ENCODE data around the gene FAM168B.

DNA sequence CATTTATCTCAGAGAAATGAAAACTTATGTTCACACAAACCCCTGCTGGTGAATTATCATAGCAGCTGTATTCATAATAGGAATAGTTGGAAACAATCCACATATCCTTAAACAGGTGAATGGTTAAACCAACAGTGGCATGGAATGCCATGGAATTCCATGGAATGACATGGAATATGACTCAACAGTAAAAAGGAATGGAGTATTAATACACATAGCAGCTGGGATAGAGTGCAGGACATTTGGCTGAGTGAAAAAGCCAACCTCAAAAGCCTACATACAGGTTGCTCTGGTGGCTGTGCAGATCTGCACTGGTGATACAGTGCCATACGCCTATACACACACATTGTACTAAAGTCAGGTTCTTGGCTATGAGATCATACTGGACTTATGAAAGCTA is 69.5 kb downstream of the FAM168B start:
- no peak for TF ChIP-seq BACH2 (CRISPR knock-in tag; IDR thresholded peaks at IDR 0.05; ENCODE audit: borderline replicate concordance)
- TF ChIP-seq, protein P1, sequence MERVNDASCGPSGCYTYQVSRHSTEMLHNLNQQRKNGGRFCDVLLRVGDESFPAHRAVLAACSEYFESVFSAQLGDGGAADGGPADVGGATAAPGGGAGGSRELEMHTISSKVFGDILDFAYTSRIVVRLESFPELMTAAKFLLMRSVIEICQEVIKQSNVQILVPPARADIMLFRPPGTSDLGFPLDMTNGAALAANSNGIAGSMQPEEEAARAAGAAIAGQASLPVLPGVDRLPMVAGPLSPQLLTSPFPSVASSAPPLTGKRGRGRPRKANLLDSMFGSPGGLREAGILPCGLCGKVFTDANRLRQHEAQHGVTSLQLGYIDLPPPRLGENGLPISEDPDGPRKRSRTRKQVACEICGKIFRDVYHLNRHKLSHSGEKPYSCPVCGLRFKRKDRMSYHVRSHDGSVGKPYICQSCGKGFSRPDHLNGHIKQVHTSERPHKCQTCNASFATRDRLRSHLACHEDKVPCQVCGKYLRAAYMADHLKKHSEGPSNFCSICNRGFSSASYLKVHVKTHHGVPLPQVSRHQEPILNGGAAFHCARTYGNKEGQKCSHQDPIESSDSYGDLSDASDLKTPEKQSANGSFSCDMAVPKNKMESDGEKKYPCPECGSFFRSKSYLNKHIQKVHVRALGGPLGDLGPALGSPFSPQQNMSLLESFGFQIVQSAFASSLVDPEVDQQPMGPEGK (CRISPR knock-in tag; IDR thresholded peaks at IDR 0.05; ENCODE audit: borderline replicate concordance): no peak
- TF ChIP-seq TOX (CRISPR knock-in tag; IDR thresholded peaks at IDR 0.05; ENCODE audit: borderline replicate concordance): no peak
- TF ChIP-seq, protein P2, sequence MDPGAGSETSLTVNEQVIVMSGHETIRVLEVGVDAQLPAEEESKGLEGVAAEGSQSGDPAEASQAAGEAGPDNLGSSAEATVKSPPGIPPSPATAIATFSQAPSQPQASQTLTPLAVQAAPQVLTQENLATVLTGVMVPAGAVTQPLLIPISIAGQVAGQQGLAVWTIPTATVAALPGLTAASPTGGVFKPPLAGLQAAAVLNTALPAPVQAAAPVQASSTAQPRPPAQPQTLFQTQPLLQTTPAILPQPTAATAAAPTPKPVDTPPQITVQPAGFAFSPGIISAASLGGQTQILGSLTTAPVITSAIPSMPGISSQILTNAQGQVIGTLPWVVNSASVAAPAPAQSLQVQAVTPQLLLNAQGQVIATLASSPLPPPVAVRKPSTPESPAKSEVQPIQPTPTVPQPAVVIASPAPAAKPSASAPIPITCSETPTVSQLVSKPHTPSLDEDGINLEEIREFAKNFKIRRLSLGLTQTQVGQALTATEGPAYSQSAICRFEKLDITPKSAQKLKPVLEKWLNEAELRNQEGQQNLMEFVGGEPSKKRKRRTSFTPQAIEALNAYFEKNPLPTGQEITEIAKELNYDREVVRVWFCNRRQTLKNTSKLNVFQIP (CRISPR knock-in tag; IDR thresholded peaks at IDR 0.05; ENCODE audit: borderline replicate concordance, low read depth): no peak
- TF ChIP-seq ISL1 (CRISPR knock-in tag; IDR thresholded peaks at IDR 0.05): no peak
- TF ChIP-seq, protein P3, sequence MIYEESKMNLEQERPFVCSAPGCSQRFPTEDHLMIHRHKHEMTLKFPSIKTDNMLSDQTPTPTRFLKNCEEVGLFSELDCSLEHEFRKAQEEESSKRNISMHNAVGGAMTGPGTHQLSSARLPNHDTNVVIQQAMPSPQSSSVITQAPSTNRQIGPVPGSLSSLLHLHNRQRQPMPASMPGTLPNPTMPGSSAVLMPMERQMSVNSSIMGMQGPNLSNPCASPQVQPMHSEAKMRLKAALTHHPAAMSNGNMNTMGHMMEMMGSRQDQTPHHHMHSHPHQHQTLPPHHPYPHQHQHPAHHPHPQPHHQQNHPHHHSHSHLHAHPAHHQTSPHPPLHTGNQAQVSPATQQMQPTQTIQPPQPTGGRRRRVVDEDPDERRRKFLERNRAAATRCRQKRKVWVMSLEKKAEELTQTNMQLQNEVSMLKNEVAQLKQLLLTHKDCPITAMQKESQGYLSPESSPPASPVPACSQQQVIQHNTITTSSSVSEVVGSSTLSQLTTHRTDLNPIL (CRISPR knock-in tag; IDR thresholded peaks at IDR 0.05; ENCODE audit: low read depth): no peak
- TF ChIP-seq ZFP3 (CRISPR knock-in tag; IDR thresholded peaks at IDR 0.05): no peak
- TF ChIP-seq TCF4 (CRISPR knock-in tag; IDR thresholded peaks at IDR 0.05; ENCODE audit: borderline replicate concordance): no peak
- no peak for TF ChIP-seq CSDC2 (CRISPR knock-in tag; IDR thresholded peaks at IDR 0.05)
- no peak for TF ChIP-seq ZFP30 (CRISPR knock-in tag; IDR thresholded peaks at IDR 0.05)
